ENCODE results near the gene NETO2. TPM values are rescaled to one million over a fixed set of nuclear protein-coding genes. Genes with fewer than 3 reads are reported as not detected.

The NETO2 gene
- total and polyA plus RNA-seq, 10 of the 15 experiments (the other 5 are each of a cell fraction or from before 2014, with no cell fraction given), result 8.5 to 53.1 (median 27.0) TPM

DNA sequence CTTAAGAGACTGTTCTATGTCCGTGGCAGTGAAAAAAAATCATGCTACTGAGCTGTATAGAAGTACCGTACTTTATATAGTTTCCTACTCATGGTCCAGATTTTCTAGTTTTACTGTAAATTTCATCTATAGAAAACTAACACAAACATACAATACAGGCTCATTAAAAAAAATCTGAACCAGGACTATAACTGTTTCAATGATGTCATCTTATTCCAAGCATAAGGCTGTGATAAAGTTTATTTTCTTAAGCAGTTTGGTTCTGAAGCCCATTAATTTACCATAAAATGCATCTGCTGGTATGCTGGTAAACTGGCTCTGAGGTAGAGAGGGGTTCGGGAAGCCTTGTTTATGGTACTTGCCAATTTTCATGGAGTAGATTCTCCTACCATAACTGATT is 16.7 kb upstream of the NETO2 start (continued):
- TF ChIP-seq IRF4 (IDR thresholded peaks at IDR 0.05; ENCODE audit: low read depth, low read length) (no peak), MEF2B (IDR thresholded peaks at IDR 0.05; ENCODE audit: partially characterized antibody, poor library complexity, severe bottlenecking) (no peak), SIX5 (IDR thresholded peaks at IDR 0.05; ENCODE audit: low read depth, low read length, severe bottlenecking) (no peak), SMC3 (IDR thresholded peaks at IDR 0.05; ENCODE audit: borderline replicate concordance, low read length) (no peak), HCFC1 (IDR thresholded peaks at IDR 0.05; ENCODE audit: low read length) (no peak), SMAD1 (IDR thresholded peaks at IDR 0.05; ENCODE audit: low read depth, partially characterized antibody) (no peak), PBX3 (IDR thresholded peaks at IDR 0.05; ENCODE audit: insufficient replicate concordance, low read depth, low read length) (no peak), E2F8 (IDR thresholded peaks at IDR 0.05; ENCODE audit: low read depth, partially characterized antibody) (no peak), JUNB (IDR thresholded peaks at IDR 0.05) (no peak)

DNA sequence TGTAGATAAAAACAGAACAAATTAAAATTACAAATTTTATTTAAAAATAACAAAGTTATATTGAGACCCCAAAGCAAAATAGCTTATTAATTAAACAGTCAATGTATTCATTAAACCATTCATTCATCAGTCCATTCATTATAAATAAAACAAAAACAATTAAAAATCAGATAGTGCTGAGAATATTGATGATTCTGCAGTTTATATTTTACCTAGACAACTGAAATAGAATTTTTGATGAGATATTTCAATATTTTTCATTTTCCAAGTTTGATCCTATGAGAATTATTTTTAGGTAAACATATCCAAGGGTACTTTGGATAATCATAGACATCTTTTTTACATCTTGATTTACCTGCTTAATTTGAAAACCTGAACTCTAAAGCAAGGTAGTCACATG is 15.2 kb upstream of the NETO2 start:
- Histone ChIP-seq H4K20me1 (ENCODE audit: control insufficient read depth, insufficient read depth) (no peaks in the 10 kb centered on the region), H3K4me3 (no peak overlapping the region), H3K9me3 (replicated peaks; ENCODE audit: control insufficient read depth, insufficient read depth, low read length) (no peaks in the 10 kb centered on the region), H3K4me1 (ENCODE audit: control insufficient read depth, insufficient read depth, low read length) (no peaks in the 10 kb centered on the region), H3K9ac (ENCODE audit: control insufficient read depth, insufficient read depth, low read length) (no peak overlapping the region), H3K27ac (ENCODE audit: control insufficient read depth, insufficient read depth) (no peak overlapping the region), H2AFZ (ENCODE audit: control insufficient read depth, low read depth, low read length) (no peak overlapping the region), H3K79me2 (ENCODE audit: control insufficient read depth, insufficient read depth, low read length) (no peaks in the 10 kb centered on the region), H3K36me3 (ENCODE audit: control insufficient read depth in 2 of 2, insufficient read depth in 2 of 2, low read length in 1 of 2) (no peaks in the 10 kb centered on the region; a peak in 1 of 4 replicates), H3K27me3 (replicated peaks in 1 of 2; ENCODE audit: control insufficient read depth in 2 of 2, insufficient read depth in 2 of 2, low read length in 1 of 2) (no peaks in the 10 kb centered on the region), H3K4me2 (ENCODE audit: control insufficient read depth, insufficient read depth) (no peak overlapping the region)
- no peak for ATAC-seq
- ChIA-PET CTCF (interaction anchor here (7.2 kb wide), 1 partner anchor 15 kb away, joined by 49 read pairs; the partner anchor contains the start of gene NETO2), RAD21 (ENCODE audit: unreplicated experiment) (no interaction called here), SMC1A (ENCODE audit: uncharacterized antibody, unreplicated experiment) (interaction anchor here (0.8 to 1.8 kb wide), 2 partner anchors 17 to 121 kb away, joined by 3 to 4 read pairs; no protein-coding TSS in a partner anchor), POLR2A (no interaction called here)
- in situ Hi-C loops (cut with MboI) (no loop called here), intact Hi-C loops (cut with micrococcal nuclease; ENCODE audit: unreplicated experiment) (no loop called here)
- TF ChIP-seq CHD1 (IDR thresholded peaks at IDR 0.05; ENCODE audit: low read depth, low read length) (no peak), SIN3A (IDR thresholded peaks at IDR 0.05; ENCODE audit: low read depth, low read length) (no peak), SMC3 (IDR thresholded peaks at IDR 0.05; ENCODE audit: borderline replicate concordance, low read length) (no peak), NR2C1 (IDR thresholded peaks at IDR 0.05) (no peak), SMARCA5 (IDR thresholded peaks at IDR 0.05) (no peak)
- BruUV-seq (replicated peaks), result no TSS peak
- no peak for DNase-seq (ENCODE audit: low read depth, low spot score)
- no peak for FAIRE-seq

Measured in GM12878 (cell line).